SK-N-MC (cell line): ENCODE data around the gene ACSM2B.
"Not testable (repeated sequence)": the region's sequence is repeated elsewhere in the genome, so short reads cannot be mapped to it uniquely, and the experiment has no call there.

Source experiments
- DNase-seq: peaks from one replicate; pipeline ENCODE4 v3.0.0-alpha.2; 2011; ENCODE audit warnings: low read depth, low spot score
- H3K27ac ChIP-seq: fragments of 200-600 bp; sonication (generic); 2 replicates; pipeline ENCODE4 v1.5.1; 2016; ENCODE audit warnings: mixed run types
- H3K36me3 ChIP-seq: fragments of 200-600 bp; sonication (generic); 2 replicates; pipeline ENCODE4 v1.6.1; 2017; ENCODE audit warnings: antibody characterized with exemption, low read length, mixed read lengths; ENCODE audit not compliant: insufficient read depth
- H3K4me3 ChIP-seq: fragments of 200-600 bp; sonication (generic); 2 replicates; pipeline ENCODE4 v1.5.1; 2016
- H3K9ac ChIP-seq: fragments of 200-600 bp; sonication (generic); 2 replicates; pipeline ENCODE4 v1.8.0; 2017; ENCODE audit warnings: mixed run types, mixed read lengths; ENCODE audit not compliant: insufficient read length
- H3K9me3 ChIP-seq: fragments of 200-600 bp; sonication (generic); 2 replicates; pipeline ENCODE4 v1.6.1; 2017; ENCODE audit warnings: low read depth, mild to moderate bottlenecking, antibody characterized with exemption, low read length, moderate library complexity, mixed read lengths
- EZH2 ChIP-seq: fragments of 200-600 bp; sonication (generic); IDR thresholded peaks from one replicate; pipeline ENCODE4 v1.6.1; 2017; ENCODE audit warnings: antibody characterized with exemption
- FOXP2 ChIP-seq: optimal IDR thresholded peaks from 2 replicates; pipeline ENCODE3; 2011; ENCODE audit warnings: mild to moderate bottlenecking, moderate library complexity; ENCODE audit not compliant: insufficient read depth; ENCODE audit errors: extremely low read length, control extremely low read depth
- POLR2AphosphoS5 ChIP-seq: IDR thresholded peaks from 2 replicates; pipeline ENCODE4 v1.6.1; 2012; ENCODE audit warnings: mild to moderate bottlenecking, low read depth, low read length, borderline replicate concordance

ACSM2B gene

DNA sequence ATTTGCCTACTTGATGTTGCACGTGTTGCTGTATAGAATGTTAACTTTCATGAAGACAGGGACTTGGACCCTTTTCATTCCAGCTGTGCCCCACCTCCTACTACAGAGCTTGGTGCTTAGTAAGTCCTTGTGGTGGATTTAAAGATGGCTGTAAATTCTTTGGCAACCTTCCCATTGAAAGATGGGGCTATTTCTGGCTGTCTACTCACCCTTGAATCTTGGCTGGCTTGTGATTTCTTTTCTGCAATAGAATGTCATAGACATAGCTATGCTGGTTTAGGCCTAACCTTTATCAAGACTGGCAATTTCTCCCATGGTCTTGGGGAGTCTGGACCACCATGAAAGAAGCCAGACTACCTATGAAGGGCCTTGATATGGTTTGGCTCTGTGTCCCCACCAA lies 65.8 kb downstream of the ACSM2B start:
- H3K27ac ChIP-seq: no peak overlapping the region
- no peaks in the 10 kb centered on the region for H3K9me3 ChIP-seq
- no peak for DNase-seq
- no peak for TF ChIP-seq EZH2
- TF ChIP-seq POLR2AphosphoS5: no peak
- TF ChIP-seq FOXP2: no peak
- no peak overlapping the region for H3K9ac ChIP-seq
- H3K36me3 ChIP-seq: no peaks in the 10 kb centered on the region
- no peak overlapping the region for H3K4me3 ChIP-seq

GRCh38 chr16:20507280-20507679 lies 68.9 kb downstream of the ACSM2B start:
- no peaks in the 10 kb centered on the region for H3K9me3 ChIP-seq
- DNase-seq: no peak
- H3K36me3 ChIP-seq: no peaks in the 10 kb centered on the region
- H3K9ac ChIP-seq: no peak overlapping the region
- H3K27ac ChIP-seq: no peak overlapping the region
- no peak overlapping the region for H3K4me3 ChIP-seq
- TF ChIP-seq POLR2AphosphoS5 (no peak), FOXP2 (no peak), EZH2 (no peak)

DNA sequence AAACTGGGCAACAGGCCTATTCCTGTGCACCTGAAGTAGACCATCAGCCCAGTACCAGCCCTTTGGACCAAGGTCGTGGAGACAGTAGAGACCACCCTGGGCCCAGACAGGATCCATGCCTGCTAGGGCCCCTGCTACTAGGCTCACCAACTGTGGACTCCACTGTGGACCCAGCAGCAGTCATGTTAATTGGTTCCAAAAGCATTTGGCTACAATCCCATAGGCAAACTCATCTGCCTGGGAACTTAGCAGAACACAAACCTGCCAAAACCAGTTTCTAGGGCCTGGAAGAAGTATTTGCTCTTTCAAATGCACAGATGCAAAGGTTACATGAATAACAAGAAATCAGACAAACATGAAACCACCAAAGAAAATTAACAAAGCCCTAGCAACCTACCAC lies 71.7 kb downstream of the ACSM2B start:
- H3K9ac ChIP-seq: no peak overlapping the region
- TF ChIP-seq EZH2 (no peak), POLR2AphosphoS5 (no peak), FOXP2 (no peak)
- H3K4me3 ChIP-seq: no peak overlapping the region
- DNase-seq: no peak
- no peak overlapping the region for H3K27ac ChIP-seq
- no peaks in the 10 kb centered on the region for H3K9me3 ChIP-seq
- H3K36me3 ChIP-seq: no peaks in the 10 kb centered on the region

GRCh38 chr16:20491448-20491847 lies 84.7 kb downstream of the ACSM2B start:
- DNase-seq, H3K27ac ChIP-seq, H3K9me3 ChIP-seq, H3K4me3 ChIP-seq, H3K36me3 ChIP-seq, H3K9ac ChIP-seq: not testable (repeated sequence)

DNA sequence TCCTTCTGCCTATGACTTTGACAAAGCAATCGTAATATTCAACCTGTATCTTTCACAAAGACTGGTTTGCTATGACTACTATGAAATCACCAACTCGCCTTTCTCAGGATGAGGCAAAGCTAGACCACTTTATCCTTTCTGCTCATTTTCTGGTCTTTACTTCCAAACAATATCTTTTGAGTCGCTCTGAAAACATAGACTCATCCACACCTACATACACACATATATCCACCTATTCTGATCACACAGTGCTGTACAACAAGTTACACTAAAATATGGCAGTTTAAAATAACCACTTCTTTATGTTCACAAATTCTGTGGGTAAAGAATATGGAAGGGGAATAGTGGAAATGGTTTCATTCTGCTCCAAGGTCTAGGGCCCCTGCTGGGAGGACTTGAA lies 85.2 kb downstream of the ACSM2B start:
- H3K9ac ChIP-seq, DNase-seq, H3K9me3 ChIP-seq, H3K36me3 ChIP-seq, H3K4me3 ChIP-seq, H3K27ac ChIP-seq: not testable (repeated sequence)
